ENCODE measurements around the gene ASRGL1.
A peak's percentile ranks its signal among the peaks of the same experiment; 100 is the strongest.
"Not testable (repeated sequence)": the region's sequence is repeated elsewhere in the genome, so short reads cannot be mapped to it uniquely, and the experiment has no call there.

The ASRGL1 gene

GRCh38 chr11:62340269-62340901 lies 3.1 kb downstream of the ASRGL1 start:
- Histone ChIP-seq H3K79me2 (ENCODE audit: insufficient read depth, low read length) (no peaks in the 10 kb centered on the region), H3K4me3 (ENCODE audit: low read length, poor library complexity, severe bottlenecking) (no peak overlapping the region), H3F3A (ENCODE audit: low read depth) (no peaks in the 10 kb centered on the region), H4K20me1 (ENCODE audit: insufficient read depth, low read length, poor library complexity, severe bottlenecking) (no peaks in the 10 kb centered on the region), H3K9me2 (replicated peaks; ENCODE audit: low read depth, low read length) (no peaks in the 10 kb centered on the region), H3K36me3 (ENCODE audit: insufficient read depth, low read length) (no peaks in the 10 kb centered on the region), H3K27me3 (ENCODE audit: insufficient read depth, low read length, poor library complexity, severe bottlenecking) (no peaks in the 10 kb centered on the region), H3K4me2 (ENCODE audit: low read depth, low read length, poor library complexity, severe bottlenecking) (no peak overlapping the region), H3K4me1 (ENCODE audit: insufficient read depth, low read length, poor library complexity, severe bottlenecking) (no peaks in the 10 kb centered on the region), H2AFZ (ENCODE audit: low read length) (no peak overlapping the region), H3K9ac (ENCODE audit: low read depth, low read length, poor library complexity, severe bottlenecking) (no peak overlapping the region), H3K9me3 (ENCODE audit: insufficient read depth, low read depth, low read length) (no peaks in the 10 kb centered on the region)
- TF ChIP-seq, protein P1, sequence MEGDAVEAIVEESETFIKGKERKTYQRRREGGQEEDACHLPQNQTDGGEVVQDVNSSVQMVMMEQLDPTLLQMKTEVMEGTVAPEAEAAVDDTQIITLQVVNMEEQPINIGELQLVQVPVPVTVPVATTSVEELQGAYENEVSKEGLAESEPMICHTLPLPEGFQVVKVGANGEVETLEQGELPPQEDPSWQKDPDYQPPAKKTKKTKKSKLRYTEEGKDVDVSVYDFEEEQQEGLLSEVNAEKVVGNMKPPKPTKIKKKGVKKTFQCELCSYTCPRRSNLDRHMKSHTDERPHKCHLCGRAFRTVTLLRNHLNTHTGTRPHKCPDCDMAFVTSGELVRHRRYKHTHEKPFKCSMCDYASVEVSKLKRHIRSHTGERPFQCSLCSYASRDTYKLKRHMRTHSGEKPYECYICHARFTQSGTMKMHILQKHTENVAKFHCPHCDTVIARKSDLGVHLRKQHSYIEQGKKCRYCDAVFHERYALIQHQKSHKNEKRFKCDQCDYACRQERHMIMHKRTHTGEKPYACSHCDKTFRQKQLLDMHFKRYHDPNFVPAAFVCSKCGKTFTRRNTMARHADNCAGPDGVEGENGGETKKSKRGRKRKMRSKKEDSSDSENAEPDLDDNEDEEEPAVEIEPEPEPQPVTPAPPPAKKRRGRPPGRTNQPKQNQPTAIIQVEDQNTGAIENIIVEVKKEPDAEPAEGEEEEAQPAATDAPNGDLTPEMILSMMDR (conservative IDR thresholded peaks at IDR 0.05; ENCODE audit: low read length) = peak; percentile 75
- TF ChIP-seq EZH2phosphoT487 (IDR thresholded peaks at IDR 0.05; ENCODE audit: borderline replicate concordance) = no peak

DNA sequence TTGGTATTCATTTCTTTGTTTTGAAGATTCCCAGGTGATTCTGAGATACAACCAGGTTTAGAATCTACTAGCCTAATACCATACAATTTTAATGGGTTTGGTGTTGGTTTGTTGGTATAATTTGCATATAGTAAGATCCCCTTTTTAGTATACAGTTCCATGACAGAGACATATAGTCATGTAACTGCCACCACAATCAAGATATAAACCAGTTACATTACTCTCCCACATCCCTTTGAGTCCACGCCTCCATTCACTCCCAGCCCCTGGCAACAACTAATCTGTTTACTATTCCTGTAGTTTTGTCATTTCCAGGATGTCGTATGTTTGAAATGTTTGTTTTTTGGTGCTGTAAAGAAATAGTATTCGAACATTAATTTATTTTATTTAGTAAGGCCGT lies 4.3 kb downstream of the ASRGL1 start:
- H3K4me2 ChIP-seq (ENCODE audit: low read depth, low read length, poor library complexity, severe bottlenecking) = no peak overlapping the region
- no peak overlapping the region for H3K4me3 ChIP-seq (ENCODE audit: low read length, poor library complexity, severe bottlenecking)
- no peaks in the 10 kb centered on the region for H3K27me3 ChIP-seq (ENCODE audit: insufficient read depth, low read length, poor library complexity, severe bottlenecking)
- H2AFZ ChIP-seq (ENCODE audit: low read length) = no peak overlapping the region
- no peaks in the 10 kb centered on the region for H3K36me3 ChIP-seq (ENCODE audit: insufficient read depth, low read length)
- H3F3A ChIP-seq (ENCODE audit: low read depth) = no peaks in the 10 kb centered on the region
- no peaks in the 10 kb centered on the region for H3K4me1 ChIP-seq (ENCODE audit: insufficient read depth, low read length, poor library complexity, severe bottlenecking)
- H3K9me3 ChIP-seq (ENCODE audit: insufficient read depth, low read depth, low read length) = no peaks in the 10 kb centered on the region
- no peak overlapping the region for H3K9ac ChIP-seq (ENCODE audit: low read depth, low read length, poor library complexity, severe bottlenecking)
- no peaks in the 10 kb centered on the region for H3K9me2 ChIP-seq (replicated peaks; ENCODE audit: low read depth, low read length)
- H4K20me1 ChIP-seq (ENCODE audit: insufficient read depth, low read length, poor library complexity, severe bottlenecking) = no peaks in the 10 kb centered on the region
- no peaks in the 10 kb centered on the region for H3K79me2 ChIP-seq (ENCODE audit: insufficient read depth, low read length)
- TF ChIP-seq, protein P1 (conservative IDR thresholded peaks at IDR 0.05; ENCODE audit: low read length) = no peak
- TF ChIP-seq EZH2phosphoT487 (IDR thresholded peaks at IDR 0.05; ENCODE audit: borderline replicate concordance) = no peak

DNA sequence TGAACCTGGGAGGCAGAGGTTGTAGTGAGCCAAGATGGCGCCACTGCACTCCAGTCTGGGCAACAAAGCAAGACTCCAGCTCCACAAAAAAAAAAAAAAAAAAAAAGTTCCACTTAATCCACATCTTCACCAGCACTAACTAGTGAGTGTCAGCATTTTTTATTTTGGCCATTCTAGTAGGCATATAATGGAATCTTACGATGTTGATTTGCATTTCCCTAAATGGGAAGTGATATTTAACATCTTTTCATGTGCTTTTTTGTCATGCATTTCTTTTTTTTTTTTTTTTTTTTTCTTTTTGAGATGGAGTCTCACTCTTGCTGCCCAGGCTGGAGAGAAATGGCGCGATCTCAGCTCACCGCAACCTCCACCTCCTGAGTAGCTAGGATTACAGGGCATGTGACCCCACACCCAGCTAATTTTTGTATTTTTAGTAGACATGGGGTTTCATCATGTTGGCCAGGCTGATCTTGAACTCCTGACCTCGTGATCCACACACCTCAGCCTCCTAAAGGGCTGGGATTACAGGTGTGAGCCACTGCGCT lies 6.5 kb downstream of the ASRGL1 start:
- not testable (repeated sequence) for H3K4me2 ChIP-seq (ENCODE audit: low read depth, low read length, poor library complexity, severe bottlenecking); H3K36me3 ChIP-seq (ENCODE audit: insufficient read depth, low read length); H3K9me2 ChIP-seq (replicated peaks; ENCODE audit: low read depth, low read length); H3K79me2 ChIP-seq (ENCODE audit: insufficient read depth, low read length); H3K9me3 ChIP-seq (ENCODE audit: insufficient read depth, low read depth, low read length); H3K27me3 ChIP-seq (ENCODE audit: insufficient read depth, low read length, poor library complexity, severe bottlenecking); H3F3A ChIP-seq (ENCODE audit: low read depth); H3K4me3 ChIP-seq (ENCODE audit: low read length, poor library complexity, severe bottlenecking); H2AFZ ChIP-seq (ENCODE audit: low read length); H3K9ac ChIP-seq (ENCODE audit: low read depth, low read length, poor library complexity, severe bottlenecking); H3K4me1 ChIP-seq (ENCODE audit: insufficient read depth, low read length, poor library complexity, severe bottlenecking); H4K20me1 ChIP-seq (ENCODE audit: insufficient read depth, low read length, poor library complexity, severe bottlenecking)

DNA sequence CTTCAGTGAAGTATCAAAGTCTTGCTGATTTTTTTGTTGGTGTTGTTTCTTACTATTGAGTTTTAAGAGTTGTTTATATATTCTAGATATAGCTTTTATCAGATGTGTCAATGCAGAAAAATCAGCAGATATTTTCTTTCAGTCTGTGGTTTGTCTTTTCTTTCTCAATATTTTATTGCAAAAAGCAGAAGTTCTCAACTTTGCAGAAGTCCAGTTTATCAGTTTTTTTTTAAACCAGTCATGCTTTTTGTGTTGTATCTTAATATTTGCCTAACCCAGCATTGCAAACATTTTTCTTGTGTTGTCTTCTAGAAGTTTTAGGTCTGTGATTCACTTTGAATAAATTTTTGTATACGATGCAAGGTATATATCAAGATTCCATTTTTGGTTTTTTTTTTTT lies 7.0 kb downstream of the ASRGL1 start:
- no peaks in the 10 kb centered on the region for H3K27me3 ChIP-seq (ENCODE audit: insufficient read depth, low read length, poor library complexity, severe bottlenecking)
- no peak overlapping the region for H2AFZ ChIP-seq (ENCODE audit: low read length)
- H3K79me2 ChIP-seq (ENCODE audit: insufficient read depth, low read length) = no peaks in the 10 kb centered on the region
- H3K9ac ChIP-seq (ENCODE audit: low read depth, low read length, poor library complexity, severe bottlenecking) = no peak overlapping the region
- H4K20me1 ChIP-seq (ENCODE audit: insufficient read depth, low read length, poor library complexity, severe bottlenecking) = no peaks in the 10 kb centered on the region
- no peaks in the 10 kb centered on the region for H3F3A ChIP-seq (ENCODE audit: low read depth)
- H3K4me1 ChIP-seq (ENCODE audit: insufficient read depth, low read length, poor library complexity, severe bottlenecking) = no peaks in the 10 kb centered on the region
- TF ChIP-seq, protein P1 (conservative IDR thresholded peaks at IDR 0.05; ENCODE audit: low read length) = no peak
- no peak for TF ChIP-seq EZH2phosphoT487 (IDR thresholded peaks at IDR 0.05; ENCODE audit: borderline replicate concordance)
- H3K36me3 ChIP-seq (ENCODE audit: insufficient read depth, low read length) = no peaks in the 10 kb centered on the region
- H3K9me3 ChIP-seq (ENCODE audit: insufficient read depth, low read depth, low read length) = no peaks in the 10 kb centered on the region
- H3K4me3 ChIP-seq (ENCODE audit: low read length, poor library complexity, severe bottlenecking) = no peak overlapping the region
- no peak overlapping the region for H3K4me2 ChIP-seq (ENCODE audit: low read depth, low read length, poor library complexity, severe bottlenecking)
- H3K9me2 ChIP-seq (replicated peaks; ENCODE audit: low read depth, low read length) = no peaks in the 10 kb centered on the region
